ENCODE data around the gene COL2A1.

GRCh38 chr12:48025281-48025680, 21.0 kb upstream of the COL2A1 start:
- no peak for TF ChIP-seq CTCF (IDR thresholded peaks at IDR 0.05)
- TF ChIP-seq POLR2A (IDR thresholded peaks at IDR 0.05): no peak
